ENCODE data around the gene NPNT. TPM values are rescaled to one million over a fixed set of nuclear protein-coding genes. Genes with fewer than 3 reads are reported as not detected.

Gene NPNT
- total RNA-seq, 1 donor from 2014 or later: 15.5 TPM

DNA sequence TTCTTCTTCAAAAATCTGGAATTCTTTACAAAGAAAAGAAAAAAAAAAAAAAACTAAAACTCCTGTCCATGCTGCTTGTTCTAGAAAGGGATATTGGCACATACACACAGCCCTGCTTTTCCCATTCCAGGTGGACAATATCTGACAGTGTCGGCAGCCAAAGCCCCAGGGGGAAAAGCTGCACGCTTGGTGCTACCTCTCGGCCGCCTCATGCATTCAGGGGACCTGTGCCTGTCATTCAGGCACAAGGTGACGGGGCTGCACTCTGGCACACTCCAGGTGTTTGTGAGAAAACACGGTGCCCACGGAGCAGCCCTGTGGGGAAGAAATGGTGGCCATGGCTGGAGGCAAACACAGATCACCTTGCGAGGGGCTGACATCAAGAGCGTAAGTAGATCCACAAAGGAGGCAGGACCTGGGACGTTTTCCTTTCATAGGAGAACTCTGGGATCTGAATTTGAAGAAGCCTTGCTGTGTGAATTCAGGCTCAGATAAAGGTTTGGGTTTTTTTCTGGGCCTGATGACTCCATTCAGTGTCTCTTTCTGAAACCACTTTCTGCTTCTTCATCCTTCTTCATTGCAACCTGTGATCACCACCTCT lies 71.9 kb downstream of the NPNT start:
- DNase-seq (ENCODE audit: low read depth): no peak

DNA sequence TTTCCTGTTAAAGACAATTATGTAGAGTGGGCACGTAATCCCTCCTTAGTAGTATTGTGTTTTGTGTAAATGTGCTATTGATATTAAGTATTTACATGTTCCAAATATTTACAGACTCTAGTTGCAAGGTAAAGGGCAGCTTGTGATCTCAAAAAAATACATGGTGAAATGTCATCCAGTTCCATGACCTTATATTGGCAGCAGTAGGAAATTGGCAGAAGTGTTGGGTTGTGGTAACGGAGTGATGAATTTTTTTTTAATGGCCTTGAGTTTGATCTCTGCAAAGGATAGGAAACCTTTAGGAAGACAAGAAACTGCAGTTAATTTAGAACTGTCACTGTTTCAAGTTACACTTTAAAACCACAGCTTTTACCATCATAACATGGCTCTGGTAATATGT lies 74.3 kb downstream of the NPNT start:
- no peak for DNase-seq (ENCODE audit: low read depth)

DNA sequence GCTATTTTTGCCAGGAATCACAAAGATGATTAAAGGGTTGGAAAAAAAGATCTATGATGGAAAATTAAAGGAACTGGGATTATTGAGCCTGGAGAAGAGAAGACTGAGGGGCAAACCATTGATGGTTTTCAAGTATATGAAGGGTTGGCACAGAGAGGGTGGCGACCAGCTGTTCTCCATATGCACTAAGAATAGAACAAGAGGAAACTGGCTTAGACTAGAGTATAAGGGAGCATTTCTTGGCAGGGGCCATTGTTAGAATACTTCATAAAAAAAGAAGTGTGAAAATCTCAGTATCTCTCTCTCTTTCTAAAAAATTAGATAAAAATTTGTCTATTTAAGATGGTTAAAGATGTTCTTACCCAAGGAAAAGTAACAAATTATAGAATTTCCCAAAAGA lies 75.1 kb downstream of the NPNT start:
- peak; percentile 45 for DNase-seq (ENCODE audit: low read depth)

DNA sequence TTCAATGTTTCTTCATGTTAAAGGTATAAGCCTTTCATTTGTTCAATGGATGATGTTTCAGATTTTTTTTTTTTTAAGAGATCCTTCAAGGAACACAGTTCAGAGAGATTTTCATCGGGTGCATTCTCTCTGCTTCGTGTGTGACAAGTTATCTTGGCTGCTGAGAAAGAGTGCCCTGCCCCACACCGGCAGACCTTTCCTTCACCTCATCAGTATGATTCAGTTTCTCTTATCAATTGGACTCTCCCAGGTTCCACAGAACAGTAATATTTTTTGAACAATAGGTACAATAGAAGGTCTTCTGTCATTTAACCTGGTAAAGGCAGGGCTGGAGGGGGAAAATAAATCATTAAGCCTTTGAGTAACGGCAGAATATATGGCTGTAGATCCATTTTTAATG lies 75.8 kb downstream of the NPNT start:
- no peak for DNase-seq (ENCODE audit: low read depth)

DNA sequence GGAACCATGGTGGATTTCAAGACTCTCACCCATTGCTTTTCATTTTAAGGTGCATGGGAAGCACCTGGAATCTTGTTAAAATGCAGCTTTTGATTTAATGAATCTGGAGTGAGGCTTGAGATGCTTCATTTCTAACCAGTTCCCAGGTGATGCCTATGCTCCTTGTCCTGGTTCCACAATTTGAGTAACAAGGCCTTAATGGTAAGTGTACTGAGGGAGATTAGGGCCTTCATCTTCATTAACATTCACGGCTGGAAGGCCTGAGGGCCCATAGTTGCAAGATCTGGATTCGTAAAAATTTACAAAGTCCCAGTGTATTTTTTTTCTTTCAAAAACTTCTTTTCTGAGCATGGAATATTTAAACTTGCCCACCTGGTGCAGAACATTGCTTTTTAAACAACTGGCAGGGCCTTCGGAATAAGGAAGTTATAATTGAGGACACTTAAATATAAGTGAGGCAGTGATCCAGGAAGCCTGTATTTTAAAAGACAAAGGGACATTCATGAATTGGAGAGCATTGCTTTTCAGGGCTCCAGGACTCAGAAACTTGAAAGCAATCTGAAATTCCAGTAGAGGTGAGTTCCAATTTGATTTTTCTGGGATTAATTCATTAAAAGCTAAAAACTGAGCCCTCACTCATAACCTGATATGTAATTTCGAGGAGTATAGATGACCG lies 77.8 kb downstream of the NPNT start:
- no peak for DNase-seq (ENCODE audit: low read depth)

DNA sequence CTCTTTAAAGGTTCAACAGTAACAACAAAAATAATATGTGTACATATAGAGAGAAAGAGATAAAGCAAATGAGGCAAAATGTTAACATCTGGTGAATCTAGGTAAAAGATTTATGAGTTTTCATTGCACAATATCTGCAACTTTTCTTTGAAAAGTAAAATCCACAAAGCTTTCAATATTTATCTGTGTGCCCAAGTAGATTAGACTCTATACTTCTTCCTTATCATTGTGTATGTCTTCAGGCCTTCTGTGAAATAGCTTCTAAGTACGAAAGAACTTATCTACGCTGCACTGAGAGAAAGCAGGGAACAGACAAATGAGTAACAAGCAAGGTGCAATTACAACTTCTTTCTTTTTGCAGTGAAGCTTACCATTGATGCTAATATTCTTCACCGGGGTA lies 81.6 kb downstream of the NPNT start:
- DNase-seq (ENCODE audit: low read depth): no peak

DNA sequence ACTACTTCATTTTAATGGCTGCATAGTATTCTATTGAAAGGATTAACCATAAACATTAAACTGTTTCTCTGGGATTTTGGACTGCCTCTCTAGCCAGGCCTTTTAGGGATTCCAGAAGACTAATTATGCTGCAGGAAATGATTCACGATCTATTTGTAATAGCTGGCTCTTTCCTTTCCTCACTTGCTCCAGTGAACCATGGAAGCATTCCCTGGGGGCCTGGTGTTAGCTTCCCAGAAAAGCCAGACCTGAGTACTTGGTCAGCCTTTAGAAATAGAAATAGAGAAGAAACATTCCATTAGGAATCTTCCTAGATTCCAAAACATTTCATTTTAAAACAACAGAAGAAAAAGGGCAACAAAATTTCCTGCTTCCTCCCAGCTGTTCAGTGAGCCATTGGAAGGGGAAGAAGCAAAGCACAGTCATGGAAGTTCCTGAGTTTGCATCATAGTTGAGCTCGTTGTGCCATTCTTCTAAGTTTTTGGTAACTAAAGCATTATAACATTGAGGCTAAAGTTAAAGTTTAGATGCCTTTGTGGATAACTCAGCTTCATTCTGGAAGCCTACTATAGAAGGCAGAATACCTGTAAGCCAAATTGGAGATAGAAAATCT lies 83.5 kb downstream of the NPNT start:
- DNase-seq (ENCODE audit: low read depth): peak; percentile 87

DNA sequence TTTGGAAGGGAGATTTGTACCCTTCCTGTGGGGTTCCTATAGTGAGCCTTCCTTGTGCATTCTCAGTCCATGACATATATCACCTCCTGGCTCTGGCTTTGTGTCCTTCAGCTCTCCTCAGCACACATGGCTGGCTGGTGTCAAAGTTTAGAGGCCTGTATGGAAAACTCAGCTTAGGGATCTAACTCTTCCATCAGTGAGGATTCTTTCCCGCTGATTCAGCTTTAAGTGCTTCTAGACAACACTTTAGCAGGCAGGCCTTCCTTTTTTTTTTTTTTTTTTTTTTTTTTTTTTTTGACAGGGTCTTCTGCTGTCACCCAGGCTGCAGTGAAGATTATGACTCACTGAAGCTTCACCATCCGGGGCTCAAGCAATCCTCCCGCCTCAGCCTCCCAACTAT lies 84.2 kb downstream of the NPNT start:
- DNase-seq (ENCODE audit: low read depth): peak; percentile 35

DNA sequence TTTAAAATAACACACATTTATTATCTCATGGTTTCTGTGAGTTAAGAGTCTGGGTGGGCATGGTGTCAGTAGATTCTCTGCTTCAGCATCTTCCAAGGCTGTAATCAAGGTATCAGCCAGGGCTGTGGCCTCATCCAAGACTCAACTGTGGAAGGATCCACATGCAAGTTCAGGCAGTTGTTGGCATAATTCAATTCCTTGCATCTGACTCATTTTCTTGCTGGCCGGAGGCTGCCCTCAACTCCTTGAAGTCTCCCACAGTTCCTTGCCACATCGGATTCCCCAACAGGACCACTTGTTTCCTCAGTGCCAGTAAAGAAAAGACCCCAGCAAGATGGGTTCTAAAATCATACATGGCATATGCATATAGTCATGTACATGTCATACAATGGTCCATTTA lies 93.4 kb downstream of the NPNT start:
- no peak for DNase-seq (ENCODE audit: low read depth)

DNA sequence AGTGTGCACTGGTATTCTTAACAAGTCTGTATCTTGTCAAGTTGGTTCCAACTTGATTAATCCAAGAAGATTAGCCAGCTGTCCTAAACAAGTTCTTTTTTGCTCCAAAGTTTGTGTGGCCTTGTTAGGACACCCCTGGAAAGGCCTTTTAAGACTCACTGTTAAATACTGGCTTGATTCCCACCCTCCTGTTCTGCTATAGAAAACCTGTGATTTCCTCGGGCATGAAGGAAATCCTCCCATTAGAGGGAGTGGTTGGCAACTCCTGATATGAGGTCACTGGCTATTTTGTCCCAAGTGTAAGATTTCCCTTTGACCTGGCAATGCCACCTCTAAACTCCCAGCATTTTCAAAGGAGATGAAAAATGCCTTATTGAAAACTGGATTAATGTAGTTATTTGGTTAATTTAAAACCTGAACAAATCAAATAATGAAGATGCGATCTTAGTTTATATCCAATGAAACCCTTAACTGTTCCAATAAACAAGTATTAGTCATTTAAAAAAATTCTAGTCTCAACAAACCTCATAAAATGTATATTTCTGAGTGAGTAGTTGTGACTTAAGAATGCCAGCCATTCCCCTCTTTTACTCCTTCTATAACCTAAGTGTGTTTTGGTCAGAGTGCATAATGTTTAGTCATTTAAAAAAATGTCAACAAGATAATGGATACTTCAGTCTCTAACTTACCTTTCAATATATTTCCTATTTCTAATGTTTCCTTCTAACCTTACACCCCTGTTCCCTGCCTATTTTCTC lies 94.4 kb downstream of the NPNT start:
- peak; percentile 80 for DNase-seq (ENCODE audit: low read depth)

DNA sequence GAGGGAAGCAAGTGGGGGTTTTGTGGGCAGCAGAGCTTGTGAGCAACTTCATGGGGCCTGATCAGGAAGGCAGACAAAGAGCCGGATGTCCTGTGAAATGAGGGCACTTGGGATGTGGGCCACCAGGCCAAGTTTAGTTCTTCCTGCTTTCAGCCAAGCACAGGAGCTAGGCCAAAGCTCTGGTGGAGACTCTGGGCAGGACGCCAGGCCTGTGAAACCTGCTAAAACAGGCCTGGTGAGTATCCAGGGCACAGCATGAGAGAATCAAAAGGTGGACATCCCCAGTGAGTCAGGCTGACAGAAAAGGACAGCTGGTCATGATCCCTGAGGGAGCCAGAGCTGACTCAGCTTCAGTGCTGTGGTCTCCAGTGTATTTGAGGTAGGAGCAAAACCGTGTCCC lies 95.7 kb downstream of the NPNT start:
- peak; percentile 100 for DNase-seq (ENCODE audit: low read depth)

DNA sequence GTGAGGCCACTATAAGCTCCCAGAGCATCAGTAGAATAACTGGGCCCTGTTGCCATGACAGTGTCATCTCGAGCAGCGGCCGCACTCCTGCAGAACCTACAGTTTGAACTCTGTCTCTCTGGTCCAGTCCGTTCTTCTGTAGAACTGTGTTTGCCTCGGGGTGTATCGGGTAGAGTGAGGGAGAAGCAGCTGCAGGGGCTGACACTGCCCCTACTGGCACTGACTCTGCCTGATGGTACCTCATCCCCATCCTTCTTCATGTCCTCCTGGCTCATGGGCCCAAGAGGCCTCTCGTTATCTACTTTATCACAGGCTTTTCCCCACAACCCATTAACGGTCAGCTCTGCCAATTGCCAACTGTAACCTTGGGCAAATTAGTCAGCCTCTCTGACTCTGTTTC lies 96.5 kb downstream of the NPNT start:
- peak; percentile 23 for DNase-seq (ENCODE audit: low read depth)

DNA sequence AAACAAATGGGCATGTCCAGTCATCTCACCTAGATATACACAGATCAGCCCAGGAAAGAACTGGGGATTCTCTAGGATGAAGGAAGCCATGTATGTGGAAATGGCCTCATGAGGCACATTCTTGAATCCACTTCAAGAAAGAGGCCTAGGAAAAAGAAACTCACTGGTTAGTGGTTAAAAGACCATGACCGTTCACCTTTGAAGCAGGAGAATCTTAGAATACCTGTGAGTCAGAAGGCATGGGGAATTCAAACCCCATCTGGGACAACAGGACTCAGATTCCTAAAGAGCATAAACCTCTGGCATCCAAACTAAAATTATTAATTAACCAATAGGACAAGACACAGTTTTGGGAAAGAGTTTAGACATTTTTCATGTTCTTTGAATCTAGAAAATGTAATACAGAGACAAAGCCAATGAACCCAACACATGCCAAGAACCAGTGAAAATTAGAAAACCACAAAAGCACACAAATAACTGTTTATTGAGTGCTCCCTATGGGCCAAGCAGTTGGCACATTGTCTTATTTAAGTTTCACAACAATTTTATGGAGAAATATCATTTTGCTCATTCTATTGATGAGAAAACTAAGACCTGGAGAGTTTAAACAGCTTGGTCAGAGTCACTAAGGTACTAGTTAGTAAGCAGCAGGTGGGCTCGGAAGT lies 97.5 kb downstream of the NPNT start:
- DNase-seq (ENCODE audit: low read depth): peak; percentile 50

DNA sequence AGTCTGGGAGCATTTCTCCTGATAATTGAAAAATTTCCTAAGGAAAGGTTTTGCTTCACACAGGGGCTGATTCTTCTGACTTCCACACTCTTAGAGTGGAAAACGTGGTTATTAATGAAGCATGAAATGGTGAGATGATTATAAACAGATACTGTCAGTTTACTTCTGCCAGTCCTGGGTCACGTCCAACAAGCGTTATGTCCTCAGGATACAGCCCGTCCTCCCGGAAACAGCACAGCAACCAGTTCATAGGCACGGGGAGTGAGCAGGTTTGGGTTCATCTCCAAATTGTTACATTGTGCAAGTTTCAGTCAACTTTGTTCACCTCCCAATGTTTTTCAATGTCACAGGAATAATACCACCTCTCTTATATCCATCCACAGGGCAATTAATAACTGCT lies 98.8 kb downstream of the NPNT start:
- no peak for DNase-seq (ENCODE audit: low read depth)

DNA sequence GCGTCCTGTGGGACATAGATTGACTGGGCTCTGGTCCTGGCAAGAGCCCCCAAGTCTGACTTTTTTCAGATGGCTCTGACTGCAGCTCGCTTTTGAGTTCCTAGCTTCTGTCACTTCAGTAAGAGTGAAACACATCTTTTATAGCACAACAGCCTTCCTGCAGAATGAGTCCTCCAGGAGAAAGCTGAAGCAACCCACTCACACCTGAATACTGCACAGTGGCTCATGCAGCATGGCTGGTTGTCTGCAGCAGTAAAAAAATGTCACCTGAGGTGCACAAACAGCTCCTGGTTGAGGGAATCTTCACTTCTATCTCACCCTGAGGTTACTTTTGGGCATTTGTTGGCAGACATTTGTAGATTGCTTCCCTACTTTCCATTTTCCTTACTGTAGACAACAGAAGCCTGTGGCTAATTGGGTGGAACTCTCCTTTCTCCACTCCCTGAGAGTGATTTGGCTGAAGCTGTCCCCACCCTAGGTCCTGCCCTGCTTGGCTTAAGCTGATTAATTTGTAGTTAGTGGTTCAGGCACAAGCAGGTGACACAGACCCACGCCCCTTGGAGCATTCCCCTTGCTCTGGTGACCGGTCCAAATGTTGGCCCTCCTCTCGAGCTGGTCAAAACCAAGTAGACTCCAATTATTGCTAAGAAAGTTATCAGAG lies 99.7 kb downstream of the NPNT start:
- no peak for DNase-seq (ENCODE audit: low read depth)

DNA sequence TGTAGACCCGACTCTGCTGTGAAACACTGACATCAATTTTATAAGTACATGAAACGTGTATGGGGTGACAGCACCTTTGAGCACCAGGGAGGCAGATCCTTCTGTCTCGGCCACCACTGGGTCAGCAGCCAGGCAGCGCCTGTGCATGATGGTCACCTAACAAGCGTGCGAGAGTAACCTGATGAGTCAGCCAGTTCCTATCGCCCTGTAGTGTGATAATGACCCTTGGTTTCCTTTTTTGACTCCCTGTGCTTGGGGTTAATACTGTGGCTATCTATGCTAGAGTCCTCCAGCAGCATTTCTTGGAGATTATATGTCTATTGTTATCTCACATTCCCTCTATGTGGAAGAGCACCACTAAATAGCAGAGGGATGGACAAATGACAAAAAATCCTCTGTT lies 101.6 kb downstream of the NPNT start:
- no peak for DNase-seq (ENCODE audit: low read depth)

DNA sequence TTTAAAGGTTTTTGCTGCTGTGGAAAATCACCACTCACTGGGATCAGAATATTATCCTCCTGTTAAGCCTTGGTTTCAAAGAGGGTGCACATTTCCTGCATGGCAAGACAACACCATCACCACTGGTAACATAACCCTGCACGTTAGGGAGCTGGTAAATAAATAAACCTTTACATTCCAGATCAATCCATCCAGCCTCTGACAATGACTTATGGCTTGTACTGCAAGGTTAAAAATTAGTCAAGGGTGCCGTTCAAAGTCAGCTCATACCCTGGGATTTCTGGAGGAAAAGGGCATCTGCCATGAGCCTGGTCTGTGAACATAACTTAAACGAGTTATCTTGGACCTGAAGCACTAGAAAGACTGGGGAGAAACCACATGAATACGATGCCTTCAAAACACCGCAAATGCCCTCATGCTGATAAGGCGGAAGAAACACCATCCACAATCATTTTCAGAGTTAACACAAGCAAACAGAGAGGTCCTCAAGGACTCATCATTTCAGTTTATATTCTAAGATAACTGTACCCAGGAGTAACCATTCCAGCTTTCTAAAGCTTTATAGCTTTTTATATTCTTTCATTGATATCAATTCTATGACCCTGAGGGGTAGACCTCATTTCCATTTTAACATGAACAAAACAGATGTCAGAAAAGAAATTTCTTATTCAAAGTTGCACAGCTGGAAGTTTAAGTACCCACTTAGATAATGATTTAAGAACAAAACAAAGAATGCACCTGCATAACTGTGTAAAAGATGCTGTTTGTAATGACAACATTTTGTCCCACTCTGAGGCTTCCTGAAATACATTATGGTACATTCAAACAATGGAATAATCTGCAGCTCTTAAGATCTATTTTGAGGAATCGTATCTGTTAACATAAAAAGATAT lies 103.1 kb downstream of the NPNT start:
- DNase-seq (ENCODE audit: low read depth): no peak

DNA sequence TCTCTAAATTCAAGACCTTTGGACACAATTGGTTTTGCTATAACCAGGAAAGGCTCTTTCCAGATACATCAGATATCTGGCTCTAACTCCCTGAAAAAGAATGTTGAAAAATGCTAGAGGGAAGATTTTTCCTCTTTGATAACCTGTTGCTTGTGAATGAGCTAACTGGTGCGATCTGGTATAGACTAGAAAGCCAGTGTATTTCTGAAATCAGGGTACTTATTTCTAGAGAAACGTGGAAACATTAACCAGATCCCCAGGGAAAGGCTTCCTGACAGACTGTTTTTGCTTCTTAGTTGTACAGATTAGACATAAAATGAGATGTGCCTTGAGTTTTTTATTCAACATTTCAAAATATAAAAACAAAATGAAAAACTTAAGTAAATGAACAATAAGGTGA lies 107.7 kb downstream of the NPNT start:
- DNase-seq (ENCODE audit: low read depth): no peak

DNA sequence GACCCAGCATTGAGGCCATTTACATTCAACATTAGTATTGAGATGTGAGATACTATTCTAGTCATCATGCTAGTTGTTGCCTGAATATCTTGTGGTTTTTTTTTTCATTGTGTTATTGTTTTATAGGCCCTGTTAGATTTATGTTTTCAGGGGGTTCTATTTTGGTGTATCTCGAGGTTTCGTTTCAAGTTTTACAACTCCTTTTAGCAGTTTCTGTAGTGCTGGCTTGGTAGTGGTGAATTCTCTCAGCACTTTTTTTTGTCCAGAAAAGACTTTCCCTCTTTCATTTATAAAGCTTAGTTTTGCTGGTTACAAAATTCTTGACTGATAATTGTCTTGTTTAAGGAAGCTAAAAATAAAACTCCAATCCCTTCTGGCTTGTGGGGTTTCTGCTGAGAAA lies 115.5 kb downstream of the NPNT start:
- DNase-seq (ENCODE audit: low read depth): no peak

DNA sequence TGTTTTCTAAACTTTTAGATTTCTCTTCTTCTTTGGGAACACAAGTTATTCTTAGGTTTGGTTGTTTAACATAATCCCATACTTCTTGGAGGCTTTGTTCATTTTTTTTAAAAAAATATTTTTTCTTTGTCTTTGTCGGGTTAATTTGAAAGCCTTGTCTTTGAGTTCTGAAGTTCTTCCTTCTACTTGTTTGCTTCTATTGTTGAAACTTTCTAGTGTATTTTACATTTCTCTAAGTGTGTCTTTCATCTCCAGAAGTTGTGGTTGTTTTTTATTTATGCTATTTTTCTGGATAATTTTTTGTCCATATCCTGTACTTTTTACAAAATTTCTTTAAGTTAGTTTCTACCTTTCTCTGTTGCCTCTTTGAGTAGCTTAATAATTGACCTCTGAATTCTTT lies 116.1 kb downstream of the NPNT start:
- no peak for DNase-seq (ENCODE audit: low read depth)

Measured in myocyte (in vitro differentiated cells).